Kidney epithelial cell (primary cell): ENCODE data around the gene PGLYRP1. TPM values are rescaled to one million over a fixed set of nuclear protein-coding genes. Genes with fewer than 3 reads are reported as not detected.

ENCODE experiments used
- DNase-seq: peaks from one replicate; pipeline ENCODE4 v3.0.0-alpha.2; 2010; ENCODE audit warnings: low read depth
- H3K27me3 ChIP-seq: 2 replicates; pipeline ENCODE4 v1.6.0; 2011; ENCODE audit warnings: low read length; ENCODE audit not compliant: control insufficient read depth, insufficient read depth
- H3K36me3 ChIP-seq: 2 replicates; pipeline ENCODE4 v1.5.1; 2011; ENCODE audit warnings: low read length; ENCODE audit not compliant: control insufficient read depth, insufficient read depth
- H3K4me3 ChIP-seq: 2 replicates; pipeline ENCODE4 v1.5.1; 2011; ENCODE audit warnings: low read depth, mild to moderate bottlenecking, control low read depth, low read length
- CTCF ChIP-seq: IDR thresholded peaks from 2 replicates; pipeline ENCODE4 v1.5.1; 2011; ENCODE audit warnings: mild to moderate bottlenecking, moderate library complexity, low read length, control low read depth, inconsistent platforms; ENCODE audit not compliant: insufficient read depth, poor library complexity, severe bottlenecking
- total RNA-seq: library from RNA; depleted of rRNA; stranded (reverse); fragments of >200 nt; gene quantifications from 2 replicates; pipeline ENCODE4 v1.2.3, GENCODE V29; 2015

PGLYRP1 gene
- total RNA-seq, 1 donor from 2014 or later: not detected

GRCh38 chr19:46019270-46019669 is 3.6 kb downstream of the PGLYRP1 start:
- H3K4me3 ChIP-seq: no peak overlapping the region
- H3K27me3 ChIP-seq: peaks cover 40% of the 10 kb centered on the region
- TF ChIP-seq CTCF: no peak
- no peak for DNase-seq
- H3K36me3 ChIP-seq: no peaks in the 10 kb centered on the region

- no peak for TF ChIP-seq CTCF
- DNase-seq: no peak
- Histone ChIP-seq H3K36me3 (no peaks in the 10 kb centered on the region), H3K4me3 (no peak overlapping the region), H3K27me3 (peaks cover 36% of the 10 kb centered on the region)
Measured at GRCh38 chr19:46018729-46019251, 4.1 kb downstream of the PGLYRP1 start.

- H3K36me3 ChIP-seq: no peaks in the 10 kb centered on the region
- TF ChIP-seq CTCF: no peak
- no peak for DNase-seq
- H3K4me3 ChIP-seq: no peak overlapping the region
- H3K27me3 ChIP-seq: peaks cover 31% of the 10 kb centered on the region
Measured at GRCh38 chr19:46017874-46018675, 4.8 kb downstream of the PGLYRP1 start.

- TF ChIP-seq CTCF: no peak
- Histone ChIP-seq H3K4me3 (no peak overlapping the region), H3K27me3 (peaks cover 21% of the 10 kb centered on the region), H3K36me3 (no peaks in the 10 kb centered on the region)
- no peak for DNase-seq
Measured at GRCh38 chr19:46017095-46017429, 5.8 kb downstream of the PGLYRP1 start.

- TF ChIP-seq CTCF: peak; percentile 84
- Histone ChIP-seq H3K4me3 (peak overlapping the region; percentile 37), H3K27me3 (peaks cover 17% of the 10 kb centered on the region), H3K36me3 (no peaks in the 10 kb centered on the region)
- no peak for DNase-seq
Measured at GRCh38 chr19:46016426-46017094, 6.3 kb downstream of the PGLYRP1 start.
